CD14-positive monocyte (primary cell): ENCODE data around the gene UBE2Q1. TPM values are rescaled to one million over a fixed set of nuclear protein-coding genes. Genes with fewer than 3 reads are reported as not detected.

Source experiments
- DNase-seq, 3 donors: peaks; one replicate each; pipeline ENCODE4 v3.0.0-alpha.2; 2011 to 2022
- H2AFZ ChIP-seq: 2 replicates; pipeline ENCODE4 v1.6.0; 2012; ENCODE audit warnings: mild to moderate bottlenecking, low read depth, low read length, inconsistent platforms; ENCODE audit not compliant: insufficient read depth, poor library complexity, severe bottlenecking
- H3K27ac ChIP-seq, 2 donors: 1 replicate in 1 of 2; 2 replicates in 1 of 2; pipeline ENCODE4 v1.5.1; 2012 to 2013; ENCODE audit warnings: low read length in 2 of 2, control low read depth in 1 of 2, inconsistent platforms in 1 of 2, low read depth in 1 of 2, mild to moderate bottlenecking in 1 of 2
- H3K27me3 ChIP-seq, 2 donors: one replicate each; pipeline versions ENCODE4 v1.6.0 to v1.6.1; 2011 to 2013; ENCODE audit warnings: low read length in 2 of 2; ENCODE audit not compliant: control insufficient read depth in 2 of 2, insufficient read depth in 2 of 2
- H3K36me3 ChIP-seq, 2 donors: replicated peaks in 1 of 2; 1 replicate in 1 of 2; 2 replicates in 1 of 2; pipeline versions ENCODE4 v1.5.1 to v1.6.1; 2012 to 2013; ENCODE audit warnings: low read length in 2 of 2, control low read depth in 1 of 2, inconsistent platforms in 1 of 2, mild to moderate bottlenecking in 1 of 2; ENCODE audit not compliant: insufficient read depth in 2 of 2, control insufficient read depth in 1 of 2
- H3K4me1 ChIP-seq, 2 donors: 1 replicate in 1 of 2; 2 replicates in 1 of 2; pipeline versions ENCODE4 v1.5.1 to v1.6.1; 2012 to 2013; ENCODE audit warnings: low read length in 2 of 2, control low read depth in 1 of 2, inconsistent platforms in 1 of 2, mild to moderate bottlenecking in 1 of 2, moderate library complexity in 1 of 2; ENCODE audit not compliant: insufficient read depth in 2 of 2, control insufficient read depth in 1 of 2
- H3K4me2 ChIP-seq: replicated peaks from 2 replicates; pipeline ENCODE3; 2012; ENCODE audit warnings: low read length, moderate library complexity, mild to moderate bottlenecking; ENCODE audit not compliant: poor library complexity, severe bottlenecking; ENCODE audit errors: extremely low read depth
- H3K4me3 ChIP-seq, 3 experiments: fragments of 200-600 bp in 1 of 3; sonication (generic) in 1 of 3; replicated peaks in 1 of 3; 1 replicate in 2 of 3; 2 replicates in 1 of 3; pipeline ENCODE4 v1.5.1; 2011 to 2013; ENCODE audit warnings: low read length in 3 of 3, mild to moderate bottlenecking in 3 of 3, control low read depth in 2 of 3, low read depth in 2 of 3, inconsistent platforms in 1 of 3, moderate library complexity in 1 of 3
- H3K79me2 ChIP-seq: 2 replicates; pipeline ENCODE4 v1.6.0; 2012; ENCODE audit warnings: mild to moderate bottlenecking, control low read depth, inconsistent platforms, low read length, moderate library complexity; ENCODE audit not compliant: insufficient read depth
- H3K9ac ChIP-seq: 2 replicates; pipeline ENCODE4 v1.6.0; 2017; ENCODE audit warnings: low read length, mild to moderate bottlenecking; ENCODE audit not compliant: insufficient read depth, poor library complexity, severe bottlenecking
- H3K9me3 ChIP-seq, 2 donors: replicated peaks in 1 of 2; 1 replicate in 1 of 2; 2 replicates in 1 of 2; pipeline versions ENCODE4 v1.5.1 to v1.6.1; 2012 to 2013; ENCODE audit warnings: low read length in 2 of 2, control low read depth in 1 of 2; ENCODE audit not compliant: control insufficient read depth in 1 of 2, insufficient read depth in 1 of 2
- H4K20me1 ChIP-seq: 2 replicates; pipeline ENCODE4 v1.6.0; 2012; ENCODE audit warnings: mild to moderate bottlenecking, low read length, control low read depth, moderate library complexity; ENCODE audit not compliant: insufficient read depth
- H3K27ac Mint-ChIP-seq, 7 donors: one replicate each; pipeline ENCODE4 v1.8.0; 2020; ENCODE audit warnings: mild to moderate bottlenecking in 7 of 7, mixed read lengths in 7 of 7, moderate library complexity in 6 of 7, inconsistent platforms in 2 of 7
- H3K27me3 Mint-ChIP-seq, 3 donors: one replicate each; pipeline ENCODE4 v1.8.0; 2021 to 2022; ENCODE audit warnings: low read depth in 3 of 3, mild to moderate bottlenecking in 3 of 3, mixed read lengths in 3 of 3, moderate library complexity in 3 of 3, inconsistent platforms in 1 of 3
- H3K36me3 Mint-ChIP-seq, 2 donors: one replicate each; pipeline ENCODE4 v1.8.0; 2020; ENCODE audit warnings: mixed read lengths in 2 of 2, inconsistent platforms in 1 of 2, mild to moderate bottlenecking in 1 of 2
- H3K4me1 Mint-ChIP-seq: one replicate; pipeline ENCODE4 v1.8.0; 2020; ENCODE audit warnings: mild to moderate bottlenecking, mixed read lengths
- H3K4me3 Mint-ChIP-seq, 2 donors: one replicate each; pipeline ENCODE4 v1.8.0; 2020; ENCODE audit warnings: mild to moderate bottlenecking in 2 of 2, mixed read lengths in 2 of 2, moderate library complexity in 1 of 2
- H3K9me3 Mint-ChIP-seq, 7 donors: one replicate each; pipeline ENCODE4 v1.8.0; 2020 to 2022; ENCODE audit warnings: mixed read lengths in 7 of 7, mild to moderate bottlenecking in 6 of 7, moderate library complexity in 6 of 7, inconsistent platforms in 2 of 7
- WGBS: methylation state at CpG from one replicate; pipeline ENCODE4 v1.1.5; 2013; ENCODE audit warnings: missing lambda C conversion rate; ENCODE audit not compliant: insufficient coverage; 5-methylcytosine and 5-hydroxymethylcytosine counted together
- intact Hi-C, 2 donors: fragments of 100-400 bp; cut with micrococcal nuclease; formaldehyde crosslinking; loops; one replicate each; pipeline versions ENCODE4 v1.15.0 to v1.15.1; 2023
- polyA plus RNA-seq, 3 donors: library from polyadenylated mRNA; depleted of rRNA in 1 of 3; unstranded in 2 of 3; stranded (reverse) in 1 of 3; fragments of 300-500 nt in 2 of 3; fragments of >200 nt in 1 of 3; fragmentation: Illumina TruSeq in 2 of 3; gene quantifications; 1 replicate in 2 of 3; 2 replicates in 1 of 3; pipeline ENCODE4 v1.2.3, GENCODE V29; 2012 to 2021
- TF ChIP-seq, protein P1 (sequence below): fragments of 200-600 bp; IDR thresholded peaks from one replicate; pipeline ENCODE4 v1.8.0; 2022; ENCODE audit warnings: antibody characterized with exemption, mild to moderate bottlenecking

Gene UBE2Q1
- polyA plus RNA-seq, 3 donors, result 6.4 to 22.6 (median 8.4) TPM

DNA sequence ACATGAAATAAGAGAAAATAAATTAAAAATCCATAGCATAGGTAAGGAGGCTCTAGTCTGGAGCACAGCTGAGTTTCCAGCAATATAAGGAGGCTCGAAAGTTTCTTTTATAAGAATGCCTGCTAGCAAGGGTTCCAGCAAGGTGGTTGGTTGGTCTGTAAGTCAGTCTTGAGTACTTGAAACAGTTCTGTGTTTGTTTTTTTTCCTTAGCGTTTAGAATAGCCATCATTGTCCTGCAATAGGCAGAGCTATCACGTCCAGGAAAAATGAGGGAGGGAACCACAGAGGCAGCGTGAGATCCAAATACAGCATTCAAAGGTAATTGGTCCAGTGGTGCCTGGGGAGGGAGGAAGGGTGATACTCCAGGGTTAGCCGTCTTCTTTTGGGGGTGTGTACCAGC, 8.4 kb downstream of the UBE2Q1 start:
- Histone ChIP-seq H3K27me3 (no peaks in the 10 kb centered on the region), H3K4me2 (no peak overlapping the region), H3K4me3 (no peak overlapping the region), H3K9me3 (no peaks in the 10 kb centered on the region), H4K20me1 (peaks cover 71% of the 10 kb centered on the region), H3K4me1 (peaks cover 3 to 11% of the 10 kb centered on the region in 2 donors), H3K79me2 (peaks cover 3% of the 10 kb centered on the region), H3K9ac (no peak overlapping the region), H3K36me3 (peaks cover 62 to 75% of the 10 kb centered on the region in 2 donors), H2AFZ (no peak overlapping the region), H3K27ac (no peak overlapping the region)
- Mint-ChIP-seq H3K9me3 (no peaks in the 10 kb centered on the region), H3K27ac (no peak overlapping the region), H3K27me3 (peaks cover 0 to 2% (median under 1%) of the 10 kb centered on the region in 3 donors), H3K4me1 (peaks cover 19% of the 10 kb centered on the region), H3K36me3 (peaks cover 65 to 67% of the 10 kb centered on the region in 2 donors), H3K4me3 (no peak overlapping the region)
- DNase-seq, result no peak
- WGBS, result 94% methylated on average over 4 of the region's 5 CpGs
- TF ChIP-seq, protein P1, sequence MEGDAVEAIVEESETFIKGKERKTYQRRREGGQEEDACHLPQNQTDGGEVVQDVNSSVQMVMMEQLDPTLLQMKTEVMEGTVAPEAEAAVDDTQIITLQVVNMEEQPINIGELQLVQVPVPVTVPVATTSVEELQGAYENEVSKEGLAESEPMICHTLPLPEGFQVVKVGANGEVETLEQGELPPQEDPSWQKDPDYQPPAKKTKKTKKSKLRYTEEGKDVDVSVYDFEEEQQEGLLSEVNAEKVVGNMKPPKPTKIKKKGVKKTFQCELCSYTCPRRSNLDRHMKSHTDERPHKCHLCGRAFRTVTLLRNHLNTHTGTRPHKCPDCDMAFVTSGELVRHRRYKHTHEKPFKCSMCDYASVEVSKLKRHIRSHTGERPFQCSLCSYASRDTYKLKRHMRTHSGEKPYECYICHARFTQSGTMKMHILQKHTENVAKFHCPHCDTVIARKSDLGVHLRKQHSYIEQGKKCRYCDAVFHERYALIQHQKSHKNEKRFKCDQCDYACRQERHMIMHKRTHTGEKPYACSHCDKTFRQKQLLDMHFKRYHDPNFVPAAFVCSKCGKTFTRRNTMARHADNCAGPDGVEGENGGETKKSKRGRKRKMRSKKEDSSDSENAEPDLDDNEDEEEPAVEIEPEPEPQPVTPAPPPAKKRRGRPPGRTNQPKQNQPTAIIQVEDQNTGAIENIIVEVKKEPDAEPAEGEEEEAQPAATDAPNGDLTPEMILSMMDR, result no peak
- intact Hi-C loops, result loop anchor here in 1 of 2 donors (10.0 kb wide), 2 partner anchors 385 to 535 kb away; partner anchors contain the start of gene PMVK

DNA sequence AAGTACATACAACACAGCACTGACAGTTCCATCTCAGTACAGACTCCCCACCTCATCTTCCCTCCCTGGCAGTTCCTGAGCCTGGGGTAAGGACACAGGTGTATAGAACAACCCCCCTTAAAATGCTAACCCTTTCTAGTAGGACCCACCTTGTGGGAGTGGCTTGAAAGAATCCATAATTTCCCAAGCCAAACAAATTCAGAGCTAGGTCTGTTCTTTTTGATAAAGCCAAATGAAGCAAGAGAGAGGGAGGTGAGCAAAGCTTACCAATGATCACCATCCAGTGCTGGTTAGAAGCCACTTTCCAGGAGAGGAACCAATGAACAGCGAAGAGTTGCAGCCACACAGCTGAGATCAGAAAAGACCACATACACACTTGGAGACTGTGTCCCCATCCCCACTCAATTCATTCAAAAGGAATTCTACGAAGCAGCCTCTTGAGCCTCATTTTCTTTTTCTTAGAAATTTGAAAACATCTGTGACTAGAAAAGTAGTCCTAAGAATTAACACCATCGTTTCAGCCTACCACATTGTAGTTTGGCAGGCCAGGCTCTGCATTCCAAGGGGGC, 9.2 kb downstream of the UBE2Q1 start:
- no peak for DNase-seq
- H3K4me1 ChIP-seq, result peaks cover 3 to 11% of the 10 kb centered on the region in 2 donors
- H4K20me1 ChIP-seq, result peaks cover 63% of the 10 kb centered on the region
- H2AFZ ChIP-seq, result no peak overlapping the region
- H3K9me3 ChIP-seq, result no peaks in the 10 kb centered on the region
- TF ChIP-seq, protein P1, result no peak
- peaks cover 57 to 59% of the 10 kb centered on the region in 2 donors for H3K36me3 Mint-ChIP-seq
- H3K27ac Mint-ChIP-seq, result peak overlapping the region in 4 of 7 donors; percentile 40 to 79 (median 74)
- H3K27me3 Mint-ChIP-seq, result peaks cover 0 to 4% (median 2%) of the 10 kb centered on the region in 3 donors
- no peaks in the 10 kb centered on the region for H3K27me3 ChIP-seq
- peak overlapping the region; percentile 5 for H3K9ac ChIP-seq
- no peak overlapping the region for H3K4me3 ChIP-seq
- peaks cover 54 to 67% of the 10 kb centered on the region in 2 donors for H3K36me3 ChIP-seq
- 89% methylated on average over 3 of the region's 3 CpGs for whole genome bisulfite sequencing
- H3K9me3 Mint-ChIP-seq, result no peaks in the 10 kb centered on the region
- H3K79me2 ChIP-seq, result no peaks in the 10 kb centered on the region
- no peak overlapping the region for H3K4me2 ChIP-seq
- H3K27ac ChIP-seq, result peak overlapping the region in 1 of 2 donors; percentile 50
- intact Hi-C loops, result no loop called here
- H3K4me1 Mint-ChIP-seq, result peaks cover 19% of the 10 kb centered on the region
- no peak overlapping the region for H3K4me3 Mint-ChIP-seq
